ENCODE data around the gene GSK3A.

Gene GSK3A

DNA sequence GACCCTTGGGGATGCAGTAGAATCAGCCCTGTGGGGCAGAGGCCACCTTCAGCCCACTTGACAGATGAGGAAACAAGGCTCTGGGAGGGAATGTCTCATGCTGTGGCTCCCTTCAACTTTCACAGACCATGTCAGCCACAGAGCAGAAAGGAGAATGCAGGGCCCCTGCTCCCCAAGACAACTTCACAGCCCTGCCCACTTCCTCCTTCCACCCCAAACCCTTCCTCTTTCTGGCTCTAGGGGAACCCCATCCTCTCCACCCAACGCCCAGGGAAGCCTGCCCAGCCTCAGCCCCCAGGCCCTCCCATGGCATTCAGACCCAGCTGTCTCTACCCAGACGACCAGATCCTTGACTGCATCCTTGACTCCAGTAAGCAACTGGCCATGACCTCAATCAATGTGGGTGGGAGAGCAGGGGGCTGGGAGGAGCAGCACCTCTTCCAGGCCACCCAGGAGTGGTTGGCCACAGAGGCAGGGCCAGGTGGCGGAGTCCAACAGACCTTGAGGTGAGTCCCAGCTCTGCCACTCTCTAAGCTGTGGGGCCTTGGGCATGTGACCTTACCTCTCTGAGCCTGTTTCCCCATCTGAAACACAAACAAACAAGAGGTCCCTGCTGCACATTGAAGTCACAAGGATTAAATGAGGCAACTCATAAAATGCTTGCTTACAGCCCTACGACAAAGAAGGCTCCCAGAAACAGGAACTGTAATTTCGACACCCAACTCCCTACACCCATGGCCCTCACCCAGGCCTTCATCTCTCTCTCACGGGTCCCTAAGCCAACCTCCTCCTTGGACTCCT is 40.7 kb downstream of the GSK3A start:
- DNase-seq (ENCODE audit: low read depth in 1 of 2, low spot score in 1 of 2) = no peak
- no peak for TF ChIP-seq JUND (IDR thresholded peaks at IDR 0.05; ENCODE audit: low read depth)
- in situ Hi-C loops (cut with HindIII; ENCODE audit: low pct_unique_long_range_greater_than_20kb, low sequenced_read_pairs) = no loop called here

DNA sequence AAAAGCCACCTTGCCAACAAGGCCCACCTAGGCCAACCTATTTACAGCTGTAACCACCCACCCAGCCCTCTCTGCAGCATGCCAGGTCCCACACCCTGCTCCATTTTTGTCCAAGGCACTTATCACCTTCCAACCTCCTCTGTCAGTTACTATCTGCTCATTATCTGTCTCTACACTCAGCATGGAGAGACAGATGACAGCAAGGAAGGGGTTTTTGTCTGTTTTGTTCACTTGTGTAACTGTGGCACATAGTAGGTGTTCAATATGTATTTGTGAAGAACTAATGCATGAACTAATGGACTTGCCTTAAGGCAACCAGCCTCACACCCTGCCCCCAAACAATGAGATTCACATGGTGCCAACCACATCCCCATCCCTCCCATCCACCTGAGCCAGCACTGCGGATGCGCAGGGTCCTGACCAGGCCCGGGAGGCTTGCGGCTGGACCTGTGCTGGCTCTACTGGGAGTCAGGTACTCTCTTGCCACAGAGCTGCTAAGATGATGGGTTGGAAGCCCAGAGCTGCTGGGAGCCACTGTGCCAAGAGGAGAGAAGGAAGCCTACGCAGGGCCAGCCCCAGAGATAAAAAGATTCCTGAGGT is 42.2 kb downstream of the GSK3A start:
- in situ Hi-C loops (cut with HindIII; ENCODE audit: low pct_unique_long_range_greater_than_20kb, low sequenced_read_pairs) = no loop called here
- TF ChIP-seq JUND (IDR thresholded peaks at IDR 0.05; ENCODE audit: low read depth) = no peak
- no peak for DNase-seq (ENCODE audit: low read depth in 1 of 2, low spot score in 1 of 2)

- in situ Hi-C loops (cut with HindIII; ENCODE audit: low pct_unique_long_range_greater_than_20kb, low sequenced_read_pairs) = no loop called here
These were observed 42.8 kb downstream of the GSK3A start for GRCh38 chr19:42199440-42200115.

GRCh38 chr19:42198676-42199439 is 43.5 kb downstream of the GSK3A start:
- TF ChIP-seq JUND (IDR thresholded peaks at IDR 0.05; ENCODE audit: low read depth) = no peak
- no peak for DNase-seq (ENCODE audit: low read depth in 1 of 2, low spot score in 1 of 2)
- in situ Hi-C loops (cut with HindIII; ENCODE audit: low pct_unique_long_range_greater_than_20kb, low sequenced_read_pairs) = no loop called here

More at GRCh38 chr19:42199440-42200115, 42.8 kb downstream of the GSK3A start:
- DNase-seq (ENCODE audit: low read depth in 1 of 2, low spot score in 1 of 2) = no peak
- TF ChIP-seq JUND (IDR thresholded peaks at IDR 0.05; ENCODE audit: low read depth) = no peak

- in situ Hi-C loops (cut with HindIII; ENCODE audit: low pct_unique_long_range_greater_than_20kb, low sequenced_read_pairs) = no loop called here
- DNase-seq (ENCODE audit: low read depth in 1 of 2, low spot score in 1 of 2) = no peak
- no peak for TF ChIP-seq JUND (IDR thresholded peaks at IDR 0.05; ENCODE audit: low read depth)
These were observed 45.0 kb downstream of the GSK3A start for GRCh38 chr19:42197375-42197817.

GRCh38 chr19:42196011-42197001 is 46.1 kb downstream of the GSK3A start:
- no peak for TF ChIP-seq JUND (IDR thresholded peaks at IDR 0.05; ENCODE audit: low read depth)
- DNase-seq (ENCODE audit: low read depth in 1 of 2, low spot score in 1 of 2) = no peak
- in situ Hi-C loops (cut with HindIII; ENCODE audit: low pct_unique_long_range_greater_than_20kb, low sequenced_read_pairs) = no loop called here

DNA sequence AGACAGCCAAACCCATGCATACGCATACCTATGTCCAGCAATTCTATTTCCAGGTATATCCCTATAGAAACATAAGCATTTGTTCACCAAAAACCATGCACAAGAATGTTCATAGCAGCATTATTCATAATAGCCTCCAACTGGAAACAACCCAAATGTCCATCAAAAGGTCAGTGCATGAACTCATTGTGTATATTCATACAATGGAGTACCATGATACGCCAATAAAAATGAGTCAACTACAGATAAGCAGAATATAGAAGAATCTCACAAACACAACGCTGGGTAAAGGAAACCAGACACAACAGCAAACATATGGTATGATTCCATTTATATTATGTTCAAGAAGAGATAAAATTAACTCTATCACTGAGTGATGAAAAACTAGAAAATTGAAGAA is 48.7 kb downstream of the GSK3A start:
- no peak for TF ChIP-seq JUND (IDR thresholded peaks at IDR 0.05; ENCODE audit: low read depth)
- DNase-seq (ENCODE audit: low read depth in 1 of 2, low spot score in 1 of 2) = no peak
- in situ Hi-C loops (cut with HindIII; ENCODE audit: low pct_unique_long_range_greater_than_20kb, low sequenced_read_pairs) = no loop called here

DNA sequence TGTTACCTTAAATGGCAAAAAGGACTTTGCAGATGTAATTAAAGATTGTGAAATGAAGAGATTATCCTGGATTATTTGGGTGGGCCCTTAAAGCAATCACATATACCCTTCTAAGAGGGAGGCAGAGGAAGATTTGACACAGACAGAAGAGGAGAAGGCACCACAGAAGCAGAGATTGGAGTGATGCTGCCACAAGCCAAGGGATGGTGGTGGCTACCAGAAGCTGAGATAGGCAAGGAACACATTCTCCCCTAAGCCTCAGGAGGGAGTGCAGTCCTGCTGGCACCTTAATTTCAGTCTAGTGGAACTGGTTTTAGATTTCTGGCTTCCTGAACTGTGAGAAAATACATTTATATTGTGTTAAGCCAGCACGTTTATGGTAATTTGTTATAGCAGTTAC is 49.1 kb downstream of the GSK3A start:
- no peak for TF ChIP-seq JUND (IDR thresholded peaks at IDR 0.05; ENCODE audit: low read depth)
- in situ Hi-C loops (cut with HindIII; ENCODE audit: low pct_unique_long_range_greater_than_20kb, low sequenced_read_pairs) = no loop called here
- DNase-seq (ENCODE audit: low read depth in 1 of 2, low spot score in 1 of 2) = no peak

- in situ Hi-C loops (cut with HindIII; ENCODE audit: low pct_unique_long_range_greater_than_20kb, low sequenced_read_pairs) = no loop called here
- DNase-seq (ENCODE audit: low read depth in 1 of 2, low spot score in 1 of 2) = no peak
These were observed 50.5 kb downstream of the GSK3A start for GRCh38 chr19:42191855-42192254.

DNA sequence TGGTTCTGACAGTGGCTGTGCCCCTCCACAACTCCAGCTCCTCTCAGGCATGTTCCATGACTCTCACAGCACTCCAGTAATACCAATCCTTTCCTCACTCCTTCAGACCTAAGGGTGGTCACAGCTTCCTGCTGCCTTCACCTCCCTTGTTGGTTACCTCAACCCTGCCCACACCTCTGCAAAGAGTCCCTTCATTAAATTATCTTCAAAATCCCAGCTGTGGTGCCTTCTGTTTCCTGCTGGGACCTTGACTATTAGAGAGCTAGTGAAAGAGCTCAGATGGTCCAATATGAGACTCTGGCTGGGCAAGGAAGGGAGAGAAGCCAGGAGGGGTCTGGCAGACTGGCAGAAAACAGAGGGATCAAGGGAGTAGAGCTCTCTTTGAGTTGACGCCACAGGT is 51.1 kb downstream of the GSK3A start:
- no peak for DNase-seq (ENCODE audit: low read depth in 1 of 2, low spot score in 1 of 2)
- in situ Hi-C loops (cut with HindIII; ENCODE audit: low pct_unique_long_range_greater_than_20kb, low sequenced_read_pairs) = no loop called here
- TF ChIP-seq JUND (IDR thresholded peaks at IDR 0.05; ENCODE audit: low read depth) = no peak

More at GRCh38 chr19:42191855-42192254, 50.5 kb downstream of the GSK3A start:
- TF ChIP-seq JUND (IDR thresholded peaks at IDR 0.05; ENCODE audit: low read depth) = no peak

DNA sequence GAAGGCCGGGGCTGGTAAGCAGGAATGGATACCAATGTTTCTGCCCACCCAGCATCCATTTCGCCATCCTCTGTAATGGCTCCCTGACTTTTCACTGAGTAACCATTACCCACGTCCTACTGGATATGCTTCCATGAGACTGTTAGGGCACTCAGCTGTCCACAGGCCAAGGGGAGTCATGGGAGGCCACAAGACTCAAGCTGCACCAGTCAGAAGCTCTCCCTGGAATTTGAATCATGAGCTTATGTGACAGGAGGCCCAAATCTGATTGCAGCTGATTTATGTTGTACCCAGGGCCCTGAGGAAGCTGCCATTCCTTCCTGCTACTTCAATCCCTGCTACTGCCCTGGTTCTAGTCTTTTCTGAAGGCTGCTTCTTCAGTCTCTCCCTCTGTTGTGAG is 53.3 kb downstream of the GSK3A start:
- TF ChIP-seq JUND (IDR thresholded peaks at IDR 0.05; ENCODE audit: low read depth) = no peak
- no peak for DNase-seq (ENCODE audit: low read depth in 1 of 2, low spot score in 1 of 2)
- in situ Hi-C loops (cut with HindIII; ENCODE audit: low pct_unique_long_range_greater_than_20kb, low sequenced_read_pairs) = no loop called here
